GM15510 (cell line): ENCODE results near the gene ATG2A.

Source experiments
- POLR2A ChIP-seq: IDR thresholded peaks from 3 replicates; pipeline ENCODE4 v1.6.1; 2011; ENCODE audit warnings: borderline replicate concordance; ENCODE audit not compliant: insufficient read length; ENCODE audit errors: extremely low read depth

The ATG2A gene

DNA sequence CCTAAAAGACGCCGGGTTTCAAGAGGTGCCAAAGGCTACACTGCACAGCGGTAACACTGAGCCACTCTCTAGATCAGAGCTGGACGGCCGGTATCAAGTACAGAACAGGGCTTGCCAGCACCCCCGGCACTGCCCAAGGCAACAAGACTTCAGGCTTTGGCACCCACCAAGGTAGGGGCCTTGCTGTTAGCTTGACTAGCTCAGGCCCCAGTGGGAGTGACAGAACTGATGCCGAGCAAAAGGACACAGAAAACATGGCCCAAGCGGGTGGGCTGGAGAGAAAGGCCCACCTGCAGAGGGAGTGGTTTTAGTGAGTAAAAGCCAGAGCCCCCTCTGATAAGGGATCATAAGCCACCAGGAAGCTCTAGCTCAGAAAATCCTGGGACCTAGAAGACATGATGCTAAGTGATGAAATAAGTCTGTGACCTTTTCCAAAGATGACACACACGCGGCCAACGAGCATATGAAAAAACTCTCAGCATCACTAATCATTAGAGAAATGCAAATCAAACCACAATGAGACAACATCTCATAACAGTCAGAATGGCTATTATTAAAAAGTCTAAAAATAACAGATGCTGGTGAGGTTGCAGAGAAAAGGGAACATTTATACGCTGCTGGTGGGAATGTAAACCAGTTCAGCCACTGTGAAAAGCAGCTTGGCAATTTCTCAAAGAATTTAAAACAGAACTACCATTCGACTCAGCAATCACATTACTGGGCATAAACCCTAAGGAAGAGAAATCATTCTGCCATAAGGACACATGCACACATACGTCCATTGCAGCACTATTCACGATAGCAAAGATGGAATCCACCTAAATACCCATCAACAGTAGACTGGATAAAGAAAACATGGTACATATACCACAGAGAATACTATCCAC, 51.5 kb downstream of the ATG2A start:
- TF ChIP-seq POLR2A, result no peak

- TF ChIP-seq POLR2A, result peak; percentile 35
These were observed 52.3 kb downstream of the ATG2A start for GRCh38 chr11:64864473-64865285.

DNA sequence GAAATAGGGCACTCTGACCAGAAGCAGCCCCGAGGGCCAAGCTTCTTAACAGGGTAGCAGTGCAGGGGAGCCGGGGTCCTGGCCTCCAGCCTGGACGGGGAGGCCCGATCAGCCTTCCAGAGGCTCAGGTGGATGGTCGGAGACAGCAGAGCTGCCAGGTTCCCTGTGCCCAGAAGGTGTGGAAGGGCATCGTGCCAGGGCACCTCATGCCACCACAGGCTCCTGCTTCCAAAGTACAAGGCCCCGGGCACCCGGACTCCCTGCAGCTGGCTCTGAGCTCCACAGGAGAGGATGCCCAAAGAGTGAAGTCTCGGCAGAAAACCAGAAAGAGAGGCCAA, 52.9 kb downstream of the ATG2A start:
- no peak for TF ChIP-seq POLR2A

GRCh38 chr11:64863391-64864060, 53.5 kb downstream of the ATG2A start:
- TF ChIP-seq POLR2A, result peak; percentile 21

GRCh38 chr11:64862987-64863390, 54.0 kb downstream of the ATG2A start:
- TF ChIP-seq POLR2A, result no peak

DNA sequence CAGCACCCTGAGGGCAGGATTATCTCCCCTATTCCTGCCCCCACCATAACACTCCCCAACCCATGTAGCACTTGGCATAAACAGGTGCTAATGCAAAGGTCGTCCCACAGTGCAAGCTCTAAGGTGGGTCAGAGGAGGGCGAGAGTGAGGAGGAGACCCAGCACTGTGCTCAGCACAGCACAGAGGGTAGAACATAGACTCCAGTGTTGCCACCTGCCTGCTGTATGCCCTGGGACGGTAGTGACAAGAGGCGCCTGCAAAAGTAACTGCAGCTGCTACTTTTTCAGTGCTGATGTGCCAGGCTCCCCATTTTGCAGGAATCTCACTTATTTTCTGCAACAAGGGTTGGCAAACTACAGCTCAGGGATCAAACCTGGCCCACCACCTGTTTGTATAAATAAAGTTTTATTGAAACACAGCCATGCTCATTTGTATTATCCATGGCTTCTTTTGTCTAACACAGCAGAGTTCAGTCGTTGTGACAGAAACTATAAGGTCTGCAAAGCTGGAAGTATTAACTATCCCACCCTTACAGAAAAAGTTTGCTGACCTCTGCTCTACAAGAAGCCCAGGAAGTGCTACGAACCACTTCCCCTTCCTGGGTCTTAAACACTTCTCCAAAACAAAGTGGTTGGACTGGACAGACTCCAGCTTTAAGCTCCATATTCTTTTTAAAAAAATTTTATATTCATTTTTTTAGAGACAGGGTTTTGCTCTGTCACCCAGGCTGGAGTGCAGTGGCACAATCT, 55.6 kb downstream of the ATG2A start:
- TF ChIP-seq POLR2A, result no peak

- TF ChIP-seq POLR2A, result peak; percentile 14
These were observed 57.2 kb downstream of the ATG2A start for GRCh38 chr11:64859542-64860414.

DNA sequence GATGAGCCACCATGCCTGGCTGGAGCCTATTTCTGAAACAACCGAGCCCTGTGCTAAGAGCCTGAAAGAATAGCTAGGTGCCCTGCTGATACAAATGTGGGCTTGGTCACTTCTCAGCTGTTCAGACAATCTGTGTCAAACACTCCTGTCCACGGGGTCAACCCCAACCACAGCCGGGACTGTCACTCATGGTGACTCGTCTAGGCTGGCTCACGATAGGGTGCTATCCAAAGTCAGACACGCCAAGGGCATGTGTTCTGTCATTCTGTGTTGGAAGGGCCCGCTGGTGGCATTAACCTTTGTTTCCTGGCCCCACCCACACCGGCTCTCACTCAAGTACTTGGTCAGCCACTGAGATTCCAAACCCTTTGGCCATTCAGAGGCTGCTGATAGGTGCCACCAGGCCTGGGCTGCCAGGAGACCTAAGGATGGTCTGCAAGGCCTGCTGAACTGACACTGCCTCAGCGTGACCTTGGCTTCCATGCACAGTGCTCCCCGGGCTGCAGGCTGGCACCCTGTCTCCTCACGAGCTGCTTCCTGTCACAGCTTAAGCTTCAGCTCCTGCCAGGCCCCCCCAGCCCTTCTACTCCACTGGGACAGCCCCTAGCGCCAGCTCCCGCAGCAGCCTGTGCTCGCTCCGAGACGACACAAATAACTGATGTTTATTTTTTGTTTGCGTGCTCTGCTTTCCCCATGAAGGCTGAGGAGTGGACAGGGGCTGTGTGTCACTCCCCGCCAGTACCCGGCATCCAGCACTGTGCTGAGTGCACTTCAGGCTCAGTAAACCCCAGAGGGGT, 58.3 kb downstream of the ATG2A start:
- TF ChIP-seq POLR2A, result no peak

DNA sequence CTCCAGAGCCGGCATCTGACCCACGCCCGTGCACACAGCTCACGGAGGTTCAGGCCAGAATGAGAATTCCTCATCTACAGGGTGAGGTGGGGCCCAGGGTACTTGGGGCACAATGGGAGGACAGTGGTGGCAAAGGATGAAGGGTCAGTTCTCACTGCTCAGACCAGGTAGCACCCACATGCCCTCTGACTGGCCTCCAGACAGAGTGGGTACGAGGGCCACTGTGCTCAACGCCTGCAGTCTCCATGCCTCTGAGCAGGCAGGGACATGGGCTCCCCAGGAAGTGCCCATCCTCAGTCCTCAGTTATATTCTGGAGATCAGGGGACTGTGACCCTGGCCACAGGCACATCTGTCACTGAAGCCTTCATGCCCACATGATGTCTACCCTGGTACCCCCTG, 59.5 kb downstream of the ATG2A start:
- no peak for TF ChIP-seq POLR2A

GRCh38 chr11:64856382-64857227, 60.4 kb downstream of the ATG2A start:
- peak; percentile 4 for TF ChIP-seq POLR2A

DNA sequence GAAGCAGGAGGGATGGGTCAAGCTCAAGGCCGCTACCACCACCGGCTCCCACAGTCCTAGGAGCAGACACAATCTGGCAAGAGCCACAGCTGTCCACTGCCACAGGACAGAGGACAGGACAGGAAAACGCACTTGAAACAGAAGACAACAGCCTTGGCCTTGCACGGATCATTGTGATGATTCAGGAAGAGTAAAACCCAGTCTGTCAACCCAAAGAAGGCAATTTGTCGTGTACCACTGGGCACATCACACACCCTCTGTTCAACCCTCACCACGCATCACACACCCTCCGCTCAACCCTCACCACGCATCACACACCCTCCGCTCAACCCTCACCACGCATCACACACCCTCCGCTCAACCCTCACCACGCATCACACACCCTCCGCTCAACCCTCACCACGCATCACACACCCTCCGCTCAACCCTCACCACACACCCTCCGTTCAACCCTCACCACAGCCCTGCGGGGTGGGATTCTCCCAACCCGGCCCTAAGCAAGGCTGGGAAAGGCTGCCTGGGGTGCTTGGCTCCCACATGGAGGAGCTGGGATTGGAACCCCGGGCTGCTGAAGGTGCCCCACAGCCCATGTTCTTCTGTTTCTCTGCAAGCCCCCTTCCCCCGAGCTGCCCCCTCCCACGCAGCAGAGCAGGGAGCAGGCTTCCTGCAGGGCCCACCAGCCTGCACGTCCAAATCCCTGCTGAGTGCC, 61.3 kb downstream of the ATG2A start:
- no peak for TF ChIP-seq POLR2A
